ENCODE data around the gene PATZ1. TPM values are rescaled to one million over a fixed set of nuclear protein-coding genes. Genes with fewer than 3 reads are reported as not detected.

Gene PATZ1
- total RNA-seq, 1 donor from 2014 or later: 8.8 TPM

- no peak for DNase-seq (ENCODE audit: low read depth)
Observed at GRCh38 chr22:31284281-31285155, 61.6 kb downstream of the PATZ1 start.

- DNase-seq (ENCODE audit: low read depth): peak; percentile 44
Observed at GRCh38 chr22:31282748-31283468, 63.2 kb downstream of the PATZ1 start.

GRCh38 chr22:31281733-31282132, 64.4 kb downstream of the PATZ1 start:
- DNase-seq (ENCODE audit: low read depth): no peak

GRCh38 chr22:31279821-31280505, 66.2 kb downstream of the PATZ1 start:
- DNase-seq (ENCODE audit: low read depth): no peak

GRCh38 chr22:31279327-31279669, 66.8 kb downstream of the PATZ1 start:
- no peak for DNase-seq (ENCODE audit: low read depth)

GRCh38 chr22:31278626-31279326, 67.4 kb downstream of the PATZ1 start:
- DNase-seq (ENCODE audit: low read depth): no peak

- DNase-seq (ENCODE audit: low read depth): no peak
Observed at GRCh38 chr22:31278151-31278621, 68.0 kb downstream of the PATZ1 start.

- DNase-seq (ENCODE audit: low read depth): no peak
Observed at GRCh38 chr22:31277741-31278140, 68.4 kb downstream of the PATZ1 start.

- DNase-seq (ENCODE audit: low read depth): no peak
Observed at GRCh38 chr22:31276426-31277167, 69.5 kb downstream of the PATZ1 start.

Other genes starting within 250 kb of the PATZ1 start
- gene SELENOM, start 238.8 kb downstream of the PATZ1 start, total RNA-seq: 223 and 238 TPM in 2 replicates
- gene INPP5J, start 223.4 kb downstream of the PATZ1 start, total RNA-seq: 0.40 and 0.57 TPM in 2 replicates
- 0.21 and 1.7 TPM in 2 replicates for gene PLA2G3, start 205.8 kb downstream of the PATZ1 start, total RNA-seq
- gene RNF185, start 186.2 kb downstream of the PATZ1 start, total RNA-seq: 26.6 and 30.3 TPM in 2 replicates
- 67.3 and 97.7 TPM in 2 replicates for gene LIMK2, start 134.0 kb downstream of the PATZ1 start, total RNA-seq
- gene PIK3IP1, start 53.9 kb downstream of the PATZ1 start, total RNA-seq: 10.9 and 16.0 TPM in 2 replicates
- 101 and 143 TPM in 2 replicates for gene DRG1, start 53.3 kb upstream of the PATZ1 start, total RNA-seq
- 12.6 and 13.8 TPM in 2 replicates for gene EIF4ENIF1, start 143.5 kb upstream of the PATZ1 start, total RNA-seq
- gene SFI1, start 150.2 kb upstream of the PATZ1 start, total RNA-seq: 3.9 and 4.0 TPM in 2 replicates